CMK (cell line): Measurements from ENCODE around the gene SPOCD1.
"Not testable (repeated sequence)": the region's sequence is repeated elsewhere in the genome, so short reads cannot be mapped to it uniquely, and the experiment has no call there.

Experiments used
- DNase-seq: peaks from one replicate; pipeline ENCODE4 v3.0.0-alpha.2; 2010; ENCODE audit warnings: low read depth

Gene SPOCD1

GRCh38 chr1:31828926-31829690, 13.3 kb upstream of the SPOCD1 start:
- DNase-seq, result no peak

GRCh38 chr1:31828341-31828740, 12.5 kb upstream of the SPOCD1 start:
- no peak for DNase-seq

GRCh38 chr1:31823780-31824179, 8.0 kb upstream of the SPOCD1 start:
- DNase-seq, result no peak

DNA sequence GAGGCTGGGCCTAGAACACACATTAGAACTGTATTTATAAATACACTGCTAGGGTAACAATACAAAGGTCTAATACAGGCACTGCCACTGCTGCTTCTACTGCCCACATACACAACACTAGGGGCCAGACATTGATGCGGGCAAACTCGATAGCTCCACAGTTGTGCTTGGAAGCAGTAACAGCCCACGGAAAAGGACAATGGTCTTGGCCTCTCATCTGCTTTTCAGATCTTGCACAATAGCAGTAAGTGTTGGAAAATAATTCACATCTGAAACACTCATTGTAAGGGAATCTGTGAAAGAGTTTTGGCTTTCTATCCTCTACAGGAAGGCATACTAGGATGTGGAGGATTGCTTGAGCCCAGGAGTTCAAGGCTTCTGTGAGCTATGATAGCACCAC, 6.9 kb upstream of the SPOCD1 start:
- no peak for DNase-seq

DNA sequence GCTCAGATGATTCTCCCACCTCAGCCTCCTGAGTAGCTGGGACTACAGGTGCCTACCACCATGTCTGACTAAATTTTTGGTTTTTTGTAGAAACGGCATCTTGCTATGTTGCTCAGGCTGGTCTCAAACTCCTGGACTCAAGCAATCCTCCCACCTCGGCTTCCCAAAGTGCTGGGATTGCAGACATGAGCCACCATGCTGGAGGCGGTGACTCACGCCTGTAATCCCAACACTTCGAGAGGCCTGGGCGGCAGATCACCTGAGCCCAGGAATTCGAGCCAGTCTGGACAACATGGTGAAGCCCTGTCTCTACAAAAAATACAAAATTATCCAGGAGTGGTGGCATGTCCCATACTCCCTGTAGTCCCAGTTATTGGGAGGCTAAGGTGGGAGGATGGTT, 4.4 kb upstream of the SPOCD1 start:
- DNase-seq, result not testable (repeated sequence)

GRCh38 chr1:31818206-31818605, 2.4 kb upstream of the SPOCD1 start:
- no peak for DNase-seq

DNA sequence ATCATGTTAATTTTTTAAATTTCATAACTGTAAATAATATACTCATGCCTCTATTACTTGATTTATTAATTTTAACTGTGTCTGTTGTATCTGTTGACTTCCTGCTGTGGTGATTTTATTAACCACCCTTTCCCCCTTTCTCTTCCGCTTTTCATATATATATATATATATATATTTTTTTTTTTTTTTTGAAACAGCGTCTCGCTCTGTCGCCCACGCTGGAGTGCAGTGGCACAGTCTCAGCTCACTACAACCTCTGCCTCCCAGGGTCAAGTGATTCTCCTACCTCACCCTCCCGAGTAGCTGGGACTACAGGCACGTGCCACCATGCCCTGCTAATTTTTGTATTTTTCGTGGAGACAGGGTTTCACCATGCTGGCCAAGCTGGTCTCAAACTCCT, 1.1 kb upstream of the SPOCD1 start:
- DNase-seq, result not testable (repeated sequence)

DNA sequence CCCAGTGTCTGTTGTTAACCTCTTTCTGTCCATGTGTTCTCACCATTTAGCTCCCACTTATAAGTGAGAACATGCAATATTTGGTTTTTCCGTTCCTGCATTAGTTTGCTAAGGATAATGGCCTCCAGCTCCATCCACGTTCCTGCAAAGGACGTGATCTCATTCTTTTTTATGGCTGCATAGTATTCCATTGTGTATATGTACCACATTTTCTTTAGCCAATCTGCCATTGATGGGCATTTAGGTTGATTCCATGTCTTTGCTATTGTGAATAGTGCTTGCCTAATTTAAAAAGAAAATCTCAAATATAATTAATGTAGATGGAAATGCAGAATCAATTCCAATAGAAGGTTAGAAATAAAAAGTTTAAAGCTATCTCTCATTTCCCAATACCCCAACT, 679 bp upstream of the SPOCD1 start:
- not testable (repeated sequence) for DNase-seq

DNA sequence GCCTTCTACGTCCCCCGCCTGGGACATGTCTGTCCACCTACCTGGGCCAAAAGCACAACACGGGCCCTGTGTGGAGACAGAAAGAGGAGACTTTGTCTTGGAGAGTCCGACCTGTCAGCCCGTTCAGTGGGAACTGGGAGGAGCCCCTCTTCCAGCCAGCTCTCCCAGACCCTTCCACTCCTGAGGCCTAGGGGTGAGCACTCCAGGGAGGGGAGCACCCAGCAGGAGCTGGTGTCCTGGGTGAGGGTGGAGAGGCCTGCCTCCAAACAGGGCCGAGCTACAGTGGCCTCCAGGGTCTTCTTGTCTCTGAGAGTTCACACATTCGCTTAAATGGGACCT, 546 bp downstream of the SPOCD1 start:
- DNase-seq, result no peak

DNA sequence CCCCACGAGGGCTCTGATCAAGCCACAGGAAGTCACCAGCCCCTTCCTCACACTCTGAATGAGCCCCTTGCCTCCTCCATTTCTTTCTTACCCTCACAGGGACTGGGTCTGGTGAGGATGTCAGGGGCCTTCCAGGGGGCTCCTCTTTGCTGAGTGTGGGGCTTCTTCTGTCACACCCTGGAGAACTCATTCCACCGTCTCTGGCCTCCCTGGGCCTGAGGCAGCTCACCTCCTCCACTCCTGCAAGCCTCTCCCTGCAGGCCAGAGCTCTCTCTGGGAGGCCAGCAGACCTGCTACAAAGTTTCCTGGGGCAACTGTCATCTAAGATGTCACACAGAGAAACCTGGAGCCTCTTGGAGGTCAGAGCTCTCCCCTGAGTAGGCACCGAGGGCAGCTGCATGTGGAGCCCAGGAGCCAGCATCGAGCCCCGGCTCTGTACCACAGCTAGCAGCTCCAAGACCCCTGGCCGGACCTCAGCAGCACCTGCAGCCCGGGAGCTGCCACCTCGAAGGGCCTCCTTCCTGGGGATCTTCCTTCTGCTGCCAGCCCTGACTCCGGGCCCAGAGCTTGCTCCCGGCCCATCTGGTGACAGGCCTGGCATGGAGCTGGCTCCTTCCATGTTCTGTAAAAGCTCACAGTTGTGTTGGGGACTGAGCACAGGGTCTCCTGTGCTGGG, 1.1 kb downstream of the SPOCD1 start:
- DNase-seq, result no peak

DNA sequence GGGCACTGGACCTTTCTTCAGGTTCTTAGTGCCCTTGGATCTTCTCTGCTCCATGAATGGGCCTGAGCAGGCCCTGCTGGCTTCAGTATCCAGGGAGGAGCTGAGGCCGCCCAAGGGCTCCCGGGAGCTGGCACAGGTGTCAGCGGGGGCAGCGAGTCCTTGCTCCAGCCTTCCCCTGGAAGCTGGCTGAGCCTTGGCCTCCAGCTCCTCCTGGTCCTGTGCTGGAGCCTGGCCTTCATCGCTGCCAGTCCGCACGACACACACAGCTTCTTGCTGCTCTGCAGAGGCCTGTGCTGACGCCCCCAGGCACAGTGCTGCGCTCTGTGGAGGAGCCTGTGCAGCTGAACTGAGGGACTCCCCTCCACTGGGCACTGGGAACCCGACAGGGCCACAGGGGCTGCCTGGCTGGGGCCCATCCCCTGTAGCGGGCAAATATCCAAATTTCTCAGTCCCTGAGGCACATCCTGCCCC, 1.7 kb downstream of the SPOCD1 start:
- no peak for DNase-seq

- no peak for DNase-seq
Observed at GRCh38 chr1:31812158-31812829, 3.5 kb downstream of the SPOCD1 start.

GRCh38 chr1:31811605-31812004, 4.2 kb downstream of the SPOCD1 start:
- DNase-seq, result no peak

DNA sequence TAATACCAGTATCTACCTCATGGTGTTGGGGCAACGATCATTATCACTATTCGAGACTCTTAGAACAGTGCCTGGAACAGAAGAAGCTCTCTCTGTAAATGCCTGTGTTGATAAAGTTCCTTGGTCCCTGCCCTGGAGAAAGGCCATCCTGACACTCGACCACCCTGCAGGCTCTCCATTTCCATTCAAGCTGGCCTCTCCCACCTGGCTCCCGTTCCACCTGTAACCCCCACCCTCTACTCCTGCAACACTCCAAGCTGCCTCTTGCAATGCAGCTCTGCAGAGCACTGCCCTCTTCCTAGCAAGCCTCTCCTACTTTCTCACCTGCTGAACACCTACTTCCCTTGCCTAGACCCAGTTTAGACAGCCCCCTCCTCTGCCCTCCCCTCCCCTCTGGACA, 6.1 kb downstream of the SPOCD1 start:
- no peak for DNase-seq

- no peak for DNase-seq
Observed at GRCh38 chr1:31807273-31808048, 8.4 kb downstream of the SPOCD1 start.

DNA sequence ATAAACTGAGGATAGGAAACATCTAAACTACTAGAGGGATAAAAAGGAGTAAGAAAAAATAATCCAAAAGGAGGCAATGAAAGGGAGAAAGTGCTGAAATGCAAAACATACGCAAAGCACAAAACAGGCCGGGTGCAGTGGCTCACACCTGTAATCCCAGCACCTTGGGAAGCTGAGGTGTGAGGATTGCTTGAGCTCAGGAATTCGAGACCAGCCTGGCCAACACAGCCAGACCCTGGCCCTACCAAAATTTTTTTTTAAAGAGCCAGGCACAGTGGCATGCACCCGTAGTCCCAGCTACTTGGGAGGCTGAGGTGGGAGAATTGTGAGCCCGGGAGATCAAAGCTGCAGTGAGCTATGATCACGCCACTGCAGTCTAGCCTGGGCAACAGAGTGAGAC, 10.5 kb downstream of the SPOCD1 start:
- no peak for DNase-seq

DNA sequence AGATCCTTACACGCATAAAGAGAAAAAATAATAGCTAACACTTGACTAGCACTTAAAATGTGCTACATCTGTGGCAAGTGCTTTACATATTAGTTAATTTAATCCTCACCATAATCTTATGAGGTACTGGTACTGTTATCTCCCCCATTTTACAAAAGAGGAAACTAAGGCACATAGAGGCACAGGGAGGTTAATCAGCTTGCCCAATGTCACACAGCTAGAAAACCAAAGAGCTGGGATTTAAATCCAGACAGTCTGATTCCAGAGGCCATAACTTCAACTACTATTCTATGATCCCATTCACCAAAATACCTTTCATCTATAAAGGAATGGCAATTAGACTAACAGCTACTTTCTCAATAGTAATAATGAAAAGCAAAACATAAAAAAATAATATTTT, 11.7 kb downstream of the SPOCD1 start:
- no peak for DNase-seq

GRCh38 chr1:31803610-31804009, 12.2 kb downstream of the SPOCD1 start:
- no peak for DNase-seq

DNA sequence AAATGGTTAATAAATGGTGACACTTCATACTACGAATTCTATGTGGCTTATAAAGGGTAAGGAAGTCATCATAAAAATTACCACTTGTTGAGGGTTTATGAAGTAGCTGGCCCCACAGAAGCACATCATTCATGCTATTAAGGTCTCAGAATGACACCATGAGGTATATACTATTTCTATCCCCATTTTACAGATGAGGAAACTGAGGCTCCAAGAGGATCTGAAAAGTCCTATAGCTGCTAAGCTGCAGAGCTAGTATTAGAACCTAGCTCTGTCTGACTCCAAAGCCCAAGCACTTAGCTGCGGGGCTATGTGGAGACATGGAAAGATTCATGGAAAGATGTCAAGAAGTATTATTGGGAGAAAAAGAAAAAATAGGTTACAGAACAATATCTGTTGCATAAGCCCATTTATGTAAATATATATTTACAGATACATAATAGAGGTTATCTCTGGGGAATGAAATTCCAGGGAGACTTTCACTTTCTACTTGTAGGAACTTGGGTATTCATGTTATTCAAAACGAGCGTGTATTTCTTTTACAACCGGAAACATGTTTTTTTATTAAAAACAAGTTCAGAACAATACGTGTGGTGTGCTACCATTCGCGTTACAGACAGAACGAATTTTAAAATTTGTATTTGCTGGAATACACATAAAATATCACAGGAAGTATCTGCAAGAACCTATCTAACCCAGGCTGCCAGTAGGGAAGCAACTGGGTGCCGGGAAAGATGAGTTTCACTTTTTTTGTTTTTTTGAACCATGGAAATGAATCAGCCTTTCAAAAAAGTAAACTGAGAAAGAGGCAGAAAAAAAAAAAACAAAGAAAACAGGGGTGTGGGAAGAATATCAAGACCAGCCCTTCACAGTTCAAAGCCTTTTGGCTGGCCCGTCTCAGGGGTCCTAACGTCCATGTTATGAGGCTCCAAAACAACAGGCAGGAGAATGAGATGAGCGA, 13.4 kb downstream of the SPOCD1 start:
- no peak for DNase-seq

DNA sequence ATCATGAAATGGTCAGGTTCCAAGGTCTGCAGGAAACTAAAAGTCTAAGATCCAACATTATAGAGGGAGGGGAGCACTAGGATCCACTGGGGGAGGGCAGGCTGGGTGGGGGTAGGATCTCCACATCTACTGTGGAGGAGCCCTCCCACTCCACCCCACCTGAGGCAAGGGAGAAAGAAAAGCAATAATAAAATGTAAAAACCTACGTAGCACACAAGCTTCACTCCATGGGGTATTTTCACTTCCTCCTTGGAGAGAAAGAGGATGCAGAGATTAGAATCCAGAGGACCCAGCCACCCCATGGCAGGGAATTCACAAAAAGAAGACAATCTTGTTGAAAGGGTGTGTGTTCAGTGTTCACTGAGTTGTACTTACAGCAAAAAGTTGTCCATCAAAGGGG, 14.4 kb downstream of the SPOCD1 start:
- DNase-seq, result no peak

GRCh38 chr1:31800674-31800967, 15.2 kb downstream of the SPOCD1 start:
- DNase-seq, result no peak
